B cell (primary cell): Measurements from ENCODE around the gene PRAMEF1. TPM values are rescaled to one million over a fixed set of nuclear protein-coding genes. Genes with fewer than 3 reads are reported as not detected.

Experiments used
- ATAC-seq: fragments of 200-7000 bp; cut with Tn5 transposase; one replicate; pipeline ENCODE4 v1.10.0; 2021; ENCODE audit warnings: low read depth, mild to moderate bottlenecking, moderate number of reproducible peaks, moderate library complexity
- CTCF ChIA-PET: fragments of 350-600 bp; sonication (Branson Sonifier 250); formaldehyde crosslinking; loops from one replicate; lab custom pipeline; 2021; ENCODE audit warnings: antibody characterized with exemption, inconsistent platforms; lab: Charles Lee
- POLR2A ChIA-PET: fragments of 350-600 bp; sonication (Branson Sonifier 250); formaldehyde crosslinking; loops from one replicate; lab custom pipeline; 2021; ENCODE audit warnings: antibody characterized with exemption; lab: Charles Lee
- DNase-seq: peaks from one replicate; pipeline ENCODE4 v3.0.0; 2013
- H2AFZ ChIP-seq: 2 replicates; pipeline ENCODE4 v1.6.1; 2012; ENCODE audit warnings: mild to moderate bottlenecking, low read depth, low read length; ENCODE audit not compliant: insufficient read depth, poor library complexity, severe bottlenecking
- H3K27ac ChIP-seq, 2 donors: 1 replicate in 1 of 2; 2 replicates in 1 of 2; pipeline ENCODE4 v1.5.1; 2012 to 2013; ENCODE audit warnings: low read length in 2 of 2, mild to moderate bottlenecking in 2 of 2, moderate library complexity in 1 of 2
- H3K27me3 ChIP-seq, 4 experiments: fragments of 200-600 bp in 1 of 4; sonication (generic) in 1 of 4; replicated peaks in 1 of 4; 1 replicate in 2 of 4; 2 replicates in 2 of 4; pipeline versions ENCODE4 v1.6.1 to v1.7.0; 2013 to 2016; ENCODE audit warnings: low read length in 3 of 4, mild to moderate bottlenecking in 2 of 4, mixed read lengths in 1 of 4, moderate library complexity in 1 of 4; ENCODE audit not compliant: insufficient read depth in 4 of 4, control insufficient read depth in 3 of 4; ENCODE audit errors: control extremely low read depth in 1 of 4
- H3K36me3 ChIP-seq, 2 experiments: replicated peaks in 1 of 2; 1 replicate in 1 of 2; 2 replicates in 1 of 2; pipeline versions ENCODE4 v1.6.1 to v1.7.1; 2013; ENCODE audit warnings: low read length in 1 of 2; ENCODE audit not compliant: insufficient read depth in 2 of 2, control insufficient read depth in 1 of 2; ENCODE audit errors: control extremely low read depth in 1 of 2, extremely low read depth in 1 of 2
- H3K4me1 ChIP-seq, 2 donors: fragments of 200-600 bp in 1 of 2; sonication (generic) in 1 of 2; 1 replicate in 1 of 2; 2 replicates in 1 of 2; pipeline versions ENCODE4 v1.5.1 to v1.6.1; 2013 to 2017; ENCODE audit warnings: low read length in 2 of 2; ENCODE audit not compliant: control insufficient read depth in 2 of 2, insufficient read depth in 2 of 2
- H3K4me2 ChIP-seq: replicated peaks from 2 replicates; pipeline ENCODE3; 2012; ENCODE audit warnings: mild to moderate bottlenecking, low read depth, low read length; ENCODE audit not compliant: poor library complexity, severe bottlenecking
- H3K4me3 ChIP-seq, 5 experiments: fragments of 200-600 bp in 1 of 5; sonication (generic) in 1 of 5; 1 replicate in 3 of 5; 2 replicates in 2 of 5; pipeline versions ENCODE4 v1.5.1 to v1.7.0; 2011 to 2016; ENCODE audit warnings: low read length in 4 of 5, mild to moderate bottlenecking in 4 of 5, low read depth in 2 of 5, control low read depth in 1 of 5, moderate library complexity in 1 of 5; ENCODE audit not compliant: insufficient read depth in 1 of 5; ENCODE audit errors: control extremely low read depth in 1 of 5, extremely low read depth in 1 of 5
- H3K79me2 ChIP-seq: fragments of 200-600 bp; sonication (generic); one replicate; pipeline ENCODE4 v1.6.0; 2016; ENCODE audit warnings: low read length; ENCODE audit not compliant: control insufficient read depth, insufficient read depth
- H3K9ac ChIP-seq: fragments of 200-600 bp; sonication (generic); 2 replicates; pipeline ENCODE4 v1.6.1; 2017; ENCODE audit warnings: mild to moderate bottlenecking, low read length, moderate library complexity
- H3K9me3 ChIP-seq, 3 donors: one replicate each; pipeline versions ENCODE4 v1.6.1 to v1.7.1; 2013; ENCODE audit warnings: low read length in 2 of 3; ENCODE audit not compliant: control insufficient read depth in 2 of 3, insufficient read depth in 1 of 3; ENCODE audit errors: control extremely low read depth in 1 of 3
- H4K20me1 ChIP-seq: 2 replicates; pipeline ENCODE4 v1.6.0; 2012; ENCODE audit warnings: mild to moderate bottlenecking, low read length; ENCODE audit not compliant: insufficient read depth, control insufficient read depth, poor library complexity, severe bottlenecking
- H3K27ac Mint-ChIP-seq: one replicate; pipeline ENCODE4 v1.8.0; 2021; ENCODE audit warnings: mixed read lengths
- H3K27me3 Mint-ChIP-seq: one replicate; pipeline ENCODE4 v1.8.0; 2021; ENCODE audit warnings: mixed read lengths
- H3K4me1 Mint-ChIP-seq: one replicate; pipeline ENCODE4 v1.8.0; 2021; ENCODE audit warnings: mixed read lengths
- H3K4me3 Mint-ChIP-seq: one replicate; pipeline ENCODE4 v1.8.0; 2021; ENCODE audit warnings: mixed read lengths
- H3K9me3 Mint-ChIP-seq: one replicate; pipeline ENCODE4 v1.8.0; 2022; ENCODE audit warnings: mixed read lengths; ENCODE audit not compliant: insufficient read depth
- CTCF ChIP-seq: fragments of 200-600 bp; IDR thresholded peaks from one replicate; pipeline ENCODE4 v1.8.0; 2022; ENCODE audit warnings: antibody characterized with exemption, mild to moderate bottlenecking
- EZH2 ChIP-seq: IDR thresholded peaks from 2 replicates; pipeline ENCODE4 v1.6.1; 2012; ENCODE audit warnings: borderline replicate concordance, low read depth, mild to moderate bottlenecking, moderate library complexity, low read length; ENCODE audit not compliant: insufficient read depth, poor library complexity, severe bottlenecking
- WGBS: methylation state at CpG from one replicate; pipeline ENCODE4 v1.1.5; 2013; ENCODE audit warnings: missing lambda C conversion rate; ENCODE audit not compliant: insufficient coverage; 5-methylcytosine and 5-hydroxymethylcytosine counted together
- intact Hi-C: fragments of 100-400 bp; cut with micrococcal nuclease; formaldehyde crosslinking; loops from one replicate; pipeline ENCODE4 v1.10.0; 2022
- polyA plus RNA-seq: library from polyadenylated mRNA; depleted of rRNA; stranded (reverse); fragments of >200 nt; gene quantifications from 2 replicates; pipeline ENCODE4 v1.2.3, GENCODE V29; 2012
- total RNA-seq, 2 donors: library from RNA; stranded (reverse); fragments of 120-200 nt in 1 of 2; gene quantifications; 1 replicate in 1 of 2; 2 replicates in 1 of 2; pipeline versions ENCODE4 v1.2.3 to v1.2.4, GENCODE V29; 2013 to 2022

Gene PRAMEF1
- total and polyA plus RNA-seq, 2 donors (not counting 1 experiment from before 2014, with no cell fraction given): not detected

- intact Hi-C loops: no loop called here
- TF ChIP-seq CTCF (no peak), EZH2 (no peak)
- peaks cover 12% of the 10 kb centered on the region for H3K27me3 Mint-ChIP-seq
Observed at GRCh38 chr1:12763479-12763878, 27.7 kb upstream of the PRAMEF1 start.

GRCh38 chr1:12764016-12764415, 27.2 kb upstream of the PRAMEF1 start:
- H3K27me3 Mint-ChIP-seq: peaks cover 9% of the 10 kb centered on the region
- ChIA-PET CTCF (no interaction called here), POLR2A (no interaction called here)

More at GRCh38 chr1:12763479-12763878, 27.7 kb upstream of the PRAMEF1 start:
- no peaks in the 10 kb centered on the region for H3K4me1 Mint-ChIP-seq
- WGBS: 81% methylated on average over 3 of the region's 4 CpGs
- Histone ChIP-seq H3K9me3 (no peaks in the 10 kb centered on the region), H3K27ac (no peak overlapping the region), H3K36me3 (no peaks in the 10 kb centered on the region), H3K27me3 (no peaks in the 10 kb centered on the region), H2AFZ (no peak overlapping the region), H3K9ac (no peak overlapping the region), H3K4me2 (no peak overlapping the region), H3K79me2 (no peaks in the 10 kb centered on the region), H4K20me1 (no peaks in the 10 kb centered on the region), H3K4me3 (no peak overlapping the region), H3K4me1 (no peaks in the 10 kb centered on the region)
- no peak for ATAC-seq
- no peak for DNase-seq
- ChIA-PET CTCF (no interaction called here), POLR2A (no interaction called here)
- H3K4me3 Mint-ChIP-seq: no peak overlapping the region
- no peaks in the 10 kb centered on the region for H3K9me3 Mint-ChIP-seq
- H3K27ac Mint-ChIP-seq: no peak overlapping the region

More at GRCh38 chr1:12764016-12764415, 27.2 kb upstream of the PRAMEF1 start:
- Histone ChIP-seq H3K4me2 (no peak overlapping the region), H3K9ac (no peak overlapping the region), H3K4me1 (no peaks in the 10 kb centered on the region), H4K20me1 (no peaks in the 10 kb centered on the region), H3K4me3 (no peak overlapping the region), H3K79me2 (no peaks in the 10 kb centered on the region), H3K27ac (no peak overlapping the region), H3K36me3 (no peaks in the 10 kb centered on the region), H2AFZ (no peak overlapping the region), H3K9me3 (no peaks in the 10 kb centered on the region), H3K27me3 (peaks cover 0 to 3% (median 0%) of the 10 kb centered on the region in 4 experiments)
- 60% methylated on average over 3 of the region's 5 CpGs for WGBS
- TF ChIP-seq EZH2: no peak
- TF ChIP-seq CTCF: no peak
- no peak overlapping the region for H3K4me3 Mint-ChIP-seq
- no peaks in the 10 kb centered on the region for H3K9me3 Mint-ChIP-seq
- intact Hi-C loops: no loop called here
- H3K27ac Mint-ChIP-seq: no peak overlapping the region
- H3K4me1 Mint-ChIP-seq: no peaks in the 10 kb centered on the region
- ATAC-seq (no peak), DNase-seq (no peak)
